ENCODE measurements around the gene KCNJ16. TPM values are rescaled to one million over a fixed set of nuclear protein-coding genes. Genes with fewer than 3 reads are reported as not detected.

The KCNJ16 gene
- total and polyA plus RNA-seq, 4 donors: 0.24 TPM; not detected in 3

GRCh38 chr17:70073799-70074198 is 1.2 kb upstream of the KCNJ16 start:
- intact Hi-C loops (cut with DNase I): no loop called here
- no peaks in the 10 kb centered on the region for H3K4me1 ChIP-seq (ENCODE audit: control insufficient read depth in 1 of 2, insufficient read depth in 2 of 2, low read length in 2 of 2)
- H3K36me3 ChIP-seq (ENCODE audit: control insufficient read depth in 1 of 2, insufficient read depth in 2 of 2, low read length in 1 of 2): no peaks in the 10 kb centered on the region
- no peaks in the 10 kb centered on the region for H3K27me3 ChIP-seq (ENCODE audit: control insufficient read depth in 1 of 2, insufficient read depth in 2 of 2, low read length in 1 of 2)
- ATAC-seq (ENCODE audit: low FRiP score) (no peak), DNase-seq (no peak)
- 68 to 70% methylated on average over 3 of the region's 3 CpGs for WGBS, 2 donors
- H3K9me3 ChIP-seq (ENCODE audit: control insufficient read depth, low read length): no peaks in the 10 kb centered on the region
- H3K4me3 ChIP-seq (ENCODE audit: low read length in 2 of 2): no peak overlapping the region
- H3K27ac ChIP-seq (ENCODE audit: low read depth in 1 of 2, low read length in 2 of 2): no peak overlapping the region

GRCh38 chr17:70074236-70074830 is 692 bp upstream of the KCNJ16 start:
- Histone ChIP-seq H3K4me1 (ENCODE audit: control insufficient read depth in 1 of 2, insufficient read depth in 2 of 2, low read length in 2 of 2) (no peaks in the 10 kb centered on the region), H3K36me3 (ENCODE audit: control insufficient read depth in 1 of 2, insufficient read depth in 2 of 2, low read length in 1 of 2) (no peaks in the 10 kb centered on the region), H3K27ac (ENCODE audit: low read depth in 1 of 2, low read length in 2 of 2) (no peak overlapping the region), H3K4me3 (ENCODE audit: low read length in 2 of 2) (no peak overlapping the region), H3K9me3 (ENCODE audit: control insufficient read depth, low read length) (no peaks in the 10 kb centered on the region), H3K27me3 (ENCODE audit: control insufficient read depth in 1 of 2, insufficient read depth in 2 of 2, low read length in 1 of 2) (no peaks in the 10 kb centered on the region)
- ATAC-seq (ENCODE audit: low FRiP score): no peak
- no peak for DNase-seq
- WGBS, 2 donors: 44 to 50% methylated on average over 5 of the region's 5 CpGs
- intact Hi-C loops (cut with DNase I): no loop called here

- 13 to 15% methylated on average over 1 of the region's 1 CpG for WGBS, 2 donors
- intact Hi-C loops (cut with DNase I): no loop called here
- no peak for ATAC-seq (ENCODE audit: low FRiP score)
- H3K4me3 ChIP-seq (ENCODE audit: low read length in 2 of 2): no peak overlapping the region
- H3K27ac ChIP-seq (ENCODE audit: low read depth in 1 of 2, low read length in 2 of 2): no peak overlapping the region
- no peaks in the 10 kb centered on the region for H3K4me1 ChIP-seq (ENCODE audit: control insufficient read depth in 1 of 2, insufficient read depth in 2 of 2, low read length in 2 of 2)
- DNase-seq: no peak
- no peaks in the 10 kb centered on the region for H3K9me3 ChIP-seq (ENCODE audit: control insufficient read depth, low read length)
- H3K27me3 ChIP-seq (ENCODE audit: control insufficient read depth in 1 of 2, insufficient read depth in 2 of 2, low read length in 1 of 2): no peaks in the 10 kb centered on the region
- no peaks in the 10 kb centered on the region for H3K36me3 ChIP-seq (ENCODE audit: control insufficient read depth in 1 of 2, insufficient read depth in 2 of 2, low read length in 1 of 2)
These were observed 1.2 kb downstream of the KCNJ16 start for GRCh38 chr17:70076189-70076588.

GRCh38 chr17:70076831-70077230 is 1.8 kb downstream of the KCNJ16 start:
- Histone ChIP-seq H3K4me3 (ENCODE audit: low read length in 2 of 2) (no peak overlapping the region), H3K27me3 (ENCODE audit: control insufficient read depth in 1 of 2, insufficient read depth in 2 of 2, low read length in 1 of 2) (no peaks in the 10 kb centered on the region), H3K4me1 (ENCODE audit: control insufficient read depth in 1 of 2, insufficient read depth in 2 of 2, low read length in 2 of 2) (no peaks in the 10 kb centered on the region), H3K9me3 (ENCODE audit: control insufficient read depth, low read length) (no peaks in the 10 kb centered on the region), H3K27ac (ENCODE audit: low read depth in 1 of 2, low read length in 2 of 2) (no peak overlapping the region), H3K36me3 (ENCODE audit: control insufficient read depth in 1 of 2, insufficient read depth in 2 of 2, low read length in 1 of 2) (no peaks in the 10 kb centered on the region)
- intact Hi-C loops (cut with DNase I): no loop called here
- ATAC-seq (ENCODE audit: low FRiP score) (no peak), DNase-seq (no peak)
- WGBS, 2 donors: 59 to 64% methylated on average over 3 of the region's 3 CpGs

GRCh38 chr17:70078549-70078948 is 3.5 kb downstream of the KCNJ16 start:
- ATAC-seq (ENCODE audit: low FRiP score) (no peak), DNase-seq (no peak)
- intact Hi-C loops (cut with DNase I): no loop called here
- Histone ChIP-seq H3K27ac (ENCODE audit: low read depth in 1 of 2, low read length in 2 of 2) (no peak overlapping the region), H3K4me1 (ENCODE audit: control insufficient read depth in 1 of 2, insufficient read depth in 2 of 2, low read length in 2 of 2) (no peaks in the 10 kb centered on the region), H3K36me3 (ENCODE audit: control insufficient read depth in 1 of 2, insufficient read depth in 2 of 2, low read length in 1 of 2) (no peaks in the 10 kb centered on the region), H3K27me3 (ENCODE audit: control insufficient read depth in 1 of 2, insufficient read depth in 2 of 2, low read length in 1 of 2) (no peaks in the 10 kb centered on the region), H3K4me3 (ENCODE audit: low read length in 2 of 2) (no peak overlapping the region), H3K9me3 (ENCODE audit: control insufficient read depth, low read length) (no peaks in the 10 kb centered on the region)
- WGBS, 2 donors: 40% methylated on average over 4 of the region's 4 CpGs

DNA sequence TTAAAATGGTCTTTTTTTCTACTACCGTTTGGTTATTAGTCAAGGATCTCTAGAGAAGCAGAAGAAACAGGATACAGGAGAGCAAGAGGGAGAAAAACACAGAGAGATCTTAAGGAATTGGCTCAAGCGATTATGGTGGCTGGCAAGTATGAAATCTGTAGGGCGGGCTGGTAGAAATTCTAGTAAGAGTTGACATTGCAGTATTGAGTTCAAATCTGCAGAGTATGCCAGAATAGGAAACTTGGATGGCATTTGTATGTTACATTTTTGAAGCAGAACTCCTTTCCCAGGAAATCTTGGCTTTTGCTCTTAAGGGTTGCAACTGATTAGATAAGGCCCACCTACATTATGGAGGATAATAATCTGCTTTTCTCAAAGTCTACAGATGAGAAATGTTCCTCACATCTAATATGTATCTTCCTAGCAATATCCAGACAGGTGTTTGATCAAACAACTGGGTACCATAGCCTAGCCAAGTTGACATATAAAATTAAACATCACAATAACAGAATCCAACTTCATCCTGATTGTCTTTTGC is 4.0 kb downstream of the KCNJ16 start:
- WGBS, 2 donors: 72 to 73% methylated on average over 3 of the region's 3 CpGs

DNA sequence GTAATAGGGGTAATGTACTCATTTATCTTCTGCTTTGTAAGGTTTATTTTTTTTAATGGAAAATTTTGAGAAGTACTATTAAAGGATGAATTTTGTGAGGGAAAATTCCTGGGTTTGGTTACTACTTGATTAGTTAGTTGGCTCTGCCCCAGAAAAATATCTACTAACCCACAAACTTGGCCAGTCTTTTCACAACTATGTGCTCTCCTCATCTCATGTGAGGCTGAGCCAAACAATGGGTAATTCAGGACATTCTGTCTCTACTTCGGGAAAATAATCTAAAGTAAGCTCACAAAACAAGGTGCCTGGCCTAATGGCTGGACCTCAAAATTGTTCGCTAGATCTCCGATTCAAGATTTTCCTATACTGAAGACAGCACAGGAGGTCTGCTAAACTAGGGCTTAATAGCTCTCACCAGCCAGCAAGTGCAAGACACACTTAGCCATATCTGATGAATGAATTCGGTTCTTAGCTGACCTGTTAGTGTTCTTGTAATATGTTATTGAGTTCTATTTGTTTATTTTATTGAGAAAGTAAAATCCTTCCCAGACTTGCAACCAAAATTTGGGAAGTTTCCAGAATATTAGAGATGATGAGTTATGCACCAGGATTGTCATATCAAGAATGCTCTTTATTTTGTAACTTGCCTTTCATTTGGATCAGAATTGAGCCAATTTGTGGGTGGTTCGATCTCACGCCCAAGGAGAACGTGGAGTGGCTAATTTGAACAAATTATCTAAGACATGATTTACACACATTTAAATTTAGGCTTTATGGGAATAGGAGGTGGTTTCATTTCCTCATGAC is 5.7 kb downstream of the KCNJ16 start:
- intact Hi-C loops (cut with DNase I): no loop called here
- Histone ChIP-seq H3K27ac (ENCODE audit: low read depth in 1 of 2, low read length in 2 of 2) (no peak overlapping the region), H3K4me1 (ENCODE audit: control insufficient read depth in 1 of 2, insufficient read depth in 2 of 2, low read length in 2 of 2) (no peaks in the 10 kb centered on the region), H3K36me3 (ENCODE audit: control insufficient read depth in 1 of 2, insufficient read depth in 2 of 2, low read length in 1 of 2) (no peaks in the 10 kb centered on the region), H3K27me3 (ENCODE audit: control insufficient read depth in 1 of 2, insufficient read depth in 2 of 2, low read length in 1 of 2) (no peaks in the 10 kb centered on the region), H3K4me3 (ENCODE audit: low read length in 2 of 2) (no peak overlapping the region), H3K9me3 (ENCODE audit: control insufficient read depth, low read length) (no peaks in the 10 kb centered on the region)
- WGBS, 2 donors: 45 to 46% methylated on average over 7 of the region's 7 CpGs
- DNase-seq (no peak), ATAC-seq (ENCODE audit: low FRiP score) (peak; percentile 15)

More for the DNA sequence above, 4.0 kb downstream of the KCNJ16 start:
- Histone ChIP-seq H3K4me1 (ENCODE audit: control insufficient read depth in 1 of 2, insufficient read depth in 2 of 2, low read length in 2 of 2) (no peaks in the 10 kb centered on the region), H3K4me3 (ENCODE audit: low read length in 2 of 2) (no peak overlapping the region), H3K9me3 (ENCODE audit: control insufficient read depth, low read length) (no peaks in the 10 kb centered on the region), H3K27me3 (ENCODE audit: control insufficient read depth in 1 of 2, insufficient read depth in 2 of 2, low read length in 1 of 2) (no peaks in the 10 kb centered on the region), H3K36me3 (ENCODE audit: control insufficient read depth in 1 of 2, insufficient read depth in 2 of 2, low read length in 1 of 2) (no peaks in the 10 kb centered on the region), H3K27ac (ENCODE audit: low read depth in 1 of 2, low read length in 2 of 2) (no peak overlapping the region)
- DNase-seq (no peak), ATAC-seq (ENCODE audit: low FRiP score) (no peak)
- intact Hi-C loops (cut with DNase I): no loop called here

- intact Hi-C loops (cut with DNase I): no loop called here
- no peak for ATAC-seq (ENCODE audit: low FRiP score)
- H3K4me3 ChIP-seq (ENCODE audit: low read length in 2 of 2): no peak overlapping the region
- no peaks in the 10 kb centered on the region for H3K9me3 ChIP-seq (ENCODE audit: control insufficient read depth, low read length)
- no peaks in the 10 kb centered on the region for H3K4me1 ChIP-seq (ENCODE audit: control insufficient read depth in 1 of 2, insufficient read depth in 2 of 2, low read length in 2 of 2)
- no peaks in the 10 kb centered on the region for H3K36me3 ChIP-seq (ENCODE audit: control insufficient read depth in 1 of 2, insufficient read depth in 2 of 2, low read length in 1 of 2)
- DNase-seq: no peak
- 35 to 36% methylated on average over 1 of the region's 1 CpG for WGBS, 2 donors
- H3K27ac ChIP-seq (ENCODE audit: low read depth in 1 of 2, low read length in 2 of 2): no peak overlapping the region
- no peaks in the 10 kb centered on the region for H3K27me3 ChIP-seq (ENCODE audit: control insufficient read depth in 1 of 2, insufficient read depth in 2 of 2, low read length in 1 of 2)
These were observed 6.9 kb downstream of the KCNJ16 start for GRCh38 chr17:70081885-70082284.

GRCh38 chr17:70084476-70084875 is 9.5 kb downstream of the KCNJ16 start:
- Histone ChIP-seq H3K27me3 (ENCODE audit: control insufficient read depth in 1 of 2, insufficient read depth in 2 of 2, low read length in 1 of 2) (no peaks in the 10 kb centered on the region), H3K27ac (ENCODE audit: low read depth in 1 of 2, low read length in 2 of 2) (no peak overlapping the region), H3K4me3 (ENCODE audit: low read length in 2 of 2) (no peak overlapping the region), H3K9me3 (ENCODE audit: control insufficient read depth, low read length) (no peaks in the 10 kb centered on the region), H3K36me3 (ENCODE audit: control insufficient read depth in 1 of 2, insufficient read depth in 2 of 2, low read length in 1 of 2) (no peaks in the 10 kb centered on the region), H3K4me1 (ENCODE audit: control insufficient read depth in 1 of 2, insufficient read depth in 2 of 2, low read length in 2 of 2) (no peaks in the 10 kb centered on the region)
- 37 to 40% methylated on average over 4 of the region's 4 CpGs for WGBS, 2 donors
- ATAC-seq (ENCODE audit: low FRiP score): no peak
- intact Hi-C loops (cut with DNase I): no loop called here
- no peak for DNase-seq

Data from aorta (tissue), 5 donors.